K562 (cell line): ENCODE data around the gene NUP155. TPM values are rescaled to one million over a fixed set of nuclear protein-coding genes. Genes with fewer than 3 reads are reported as not detected.

Experiments
- ATAC-seq: fragments of 200-7000 bp; cut with Tn5 transposase; 3 replicates; pipeline ENCODE4 v1.9.1; 2020; ENCODE audit warnings: moderate library complexity
- BruUV-seq: library from RNA; stranded (reverse); fragments of 400-500 nt; replicated peaks from 2 replicates; lab custom pipeline; 2021; lab: Mats Ljungman, UMichigan
- CTCF ChIA-PET: fragments of 300-600 bp; formaldehyde crosslinking; extraction: SDS; loops from one replicate; lab custom pipeline; 2021; ENCODE audit warnings: low intra/inter-chr PET ratio; lab: Yijun Ruan, JAX
- POLR2A ChIA-PET: fragments of 300-600, 350-650 bp; sonication (Branson Sonifier 250); formaldehyde crosslinking; extraction: SDS; loops from one replicate; lab custom pipeline; 2021; ENCODE audit warnings: antibody characterized with exemption, inconsistent platforms; lab: Yijun Ruan, JAX
- DNase-seq, 4 experiments: peaks; one replicate each; pipeline versions ENCODE4 v3.0.0 to v3.0.0-alpha.2; 2011 to 2018; ENCODE audit warnings: low spot score in 3 of 4, mixed read lengths in 3 of 4; ENCODE audit errors: extremely low read depth in 1 of 4
- FAIRE-seq: peaks from 2 replicates; lab custom pipeline; 2011; peaks lifted over from hg19 to GRCh38; lab: Jason Lieb, UNC
- H2AFZ ChIP-seq: 2 replicates; pipeline ENCODE4 v1.6.0; 2011; ENCODE audit warnings: low read depth, low read length, control low read depth, inconsistent platforms
- H3K27ac ChIP-seq: fragments of 200-600 bp; 3 replicates; pipeline ENCODE4 v1.8.0; 2011; ENCODE audit warnings: low read depth, mild to moderate bottlenecking, control low read depth, inconsistent platforms, low read length, moderate library complexity, mixed read lengths; ENCODE audit errors: extremely low read depth
- H3K27me3 ChIP-seq, 2 experiments: fragments of 300-600 bp in 1 of 2; 2 replicates in 1 of 2; 3 replicates in 1 of 2; pipeline versions ENCODE4 v1.6.0 to v1.8.0; 2011; ENCODE audit warnings: inconsistent platforms in 2 of 2, low read length in 2 of 2, mild to moderate bottlenecking in 1 of 2, mixed read lengths in 1 of 2, moderate library complexity in 1 of 2; ENCODE audit not compliant: control insufficient read depth in 2 of 2, insufficient read depth in 2 of 2
- H3K36me3 ChIP-seq: fragments of 300-600 bp; 3 replicates; pipeline ENCODE4 v1.8.0; 2011; ENCODE audit warnings: mild to moderate bottlenecking, low read length, inconsistent platforms; ENCODE audit not compliant: control insufficient read depth, insufficient read depth
- H3K4me1 ChIP-seq, 2 experiments: fragments of 200-600 bp in 1 of 2; replicated peaks in 1 of 2; 2 replicates in 1 of 2; 3 replicates in 1 of 2; pipeline versions ENCODE4 v1.5.1 to v1.8.0; 2011; ENCODE audit warnings: inconsistent platforms in 2 of 2, low read length in 2 of 2, mild to moderate bottlenecking in 1 of 2, mixed read lengths in 1 of 2, moderate library complexity in 1 of 2; ENCODE audit not compliant: control insufficient read depth in 2 of 2, insufficient read depth in 2 of 2
- H3K4me2 ChIP-seq: 2 replicates; pipeline ENCODE4 v1.6.1; 2011; ENCODE audit warnings: low read length, control low read depth, inconsistent platforms, mixed read lengths; ENCODE audit not compliant: insufficient read depth
- H3K4me3 ChIP-seq: fragments of 200-600 bp; sonication (generic), shearing (Covaris generic); 2 replicates; pipeline ENCODE4 v1.5.1; 2016; ENCODE audit warnings: control low read depth, inconsistent platforms
- H3K79me2 ChIP-seq: fragments of 200-600 bp; 3 replicates; pipeline ENCODE4 v1.8.0; 2011; ENCODE audit warnings: low read length, inconsistent platforms; ENCODE audit not compliant: control insufficient read depth, insufficient read depth
- H3K9ac ChIP-seq, 2 experiments: 2 replicates each; pipeline versions ENCODE4 v1.6.0 to v1.6.1; 2011; ENCODE audit warnings: low read depth in 2 of 2, low read length in 2 of 2, control low read depth in 1 of 2, inconsistent platforms in 1 of 2, mild to moderate bottlenecking in 1 of 2, mixed read lengths in 1 of 2; ENCODE audit not compliant: insufficient read depth in 1 of 2
- H3K9me1 ChIP-seq: one replicate; pipeline ENCODE4 v1.6.0; 2011; ENCODE audit warnings: inconsistent platforms, mild to moderate bottlenecking, low read length, moderate library complexity; ENCODE audit not compliant: control insufficient read depth, insufficient read depth
- H3K9me3 ChIP-seq: replicated peaks from 2 replicates; pipeline ENCODE4 v1.5.1; 2011; ENCODE audit warnings: low read depth, low read length, inconsistent platforms; ENCODE audit not compliant: control insufficient read depth, insufficient read depth
- H4K20me1 ChIP-seq: replicated peaks from 2 replicates; pipeline ENCODE4 v1.6.1; 2011; ENCODE audit warnings: low read length, inconsistent platforms, mixed read lengths; ENCODE audit not compliant: control insufficient read depth, insufficient read depth
- CBX5 ChIP-seq: IDR thresholded peaks from 2 replicates; pipeline ENCODE4 v1.6.1; 2014; ENCODE audit warnings: low read depth, borderline replicate concordance
- EGR1 ChIP-seq: fragments of 450-650 bp; conservative IDR thresholded peaks from 2 replicates; pipeline ENCODE4 v1.6.1; 2017; ENCODE audit warnings: mild to moderate bottlenecking
- KAT2B ChIP-seq: IDR thresholded peaks from one replicate; pipeline ENCODE4 v1.6.1; 2012; ENCODE audit warnings: low read depth, mild to moderate bottlenecking, control low read depth, inconsistent platforms, low read length, moderate library complexity
- KLF16 ChIP-seq: IDR thresholded peaks from 2 replicates; pipeline ENCODE4 v1.6.1; 2016; ENCODE audit warnings: antibody characterized with exemption
- MAZ ChIP-seq, 2 experiments: fragments of 450-650 bp in 1 of 2; sonication (generic) in 1 of 2; formaldehyde crosslinking; IDR thresholded peaks in 1 of 2; conservative IDR thresholded peaks in 1 of 2; 2 replicates each; pipeline versions ENCODE4 v1.4.0 to v1.5.0; 2020; ENCODE audit warnings: mild to moderate bottlenecking in 1 of 2, missing genetic modification reagents in 1 of 2
- RAD51 ChIP-seq: fragments of 450-650 bp; IDR thresholded peaks from 2 replicates; pipeline ENCODE4 v1.7.1; 2016; ENCODE audit warnings: low read depth, mild to moderate bottlenecking, borderline replicate concordance
- STAT5B ChIP-seq: fragments of 250-450 bp; sonication (Bioruptor Pico); IDR thresholded peaks from 2 replicates; pipeline ENCODE4 v1.8.0; 2021; ENCODE audit warnings: mild to moderate bottlenecking, inconsistent platforms
- TOE1 ChIP-seq, 2 experiments: fragments of 450-650 bp in 1 of 2; sonication (generic) in 1 of 2; formaldehyde crosslinking in 1 of 2; IDR thresholded peaks; 2 replicates each; pipeline versions ENCODE4 v1.7.1 to v1.8.0; 2016 to 2022; ENCODE audit warnings: borderline replicate concordance in 2 of 2, mild to moderate bottlenecking in 2 of 2, antibody characterized with exemption in 1 of 2, inconsistent platforms in 1 of 2, low read depth in 1 of 2, missing genetic modification reagents in 1 of 2, moderate library complexity in 1 of 2
- WGBS: fragments of 100-300 bp; shearing (Covaris generic); methylation state at CpG from one replicate; pipeline ENCODE4 v1.1.6; 2016; ENCODE audit warnings: low coverage, mixed read lengths; ENCODE audit not compliant: insufficient coverage; ENCODE audit errors: missing lambda C conversion rate; 5-methylcytosine and 5-hydroxymethylcytosine counted together
- in situ Hi-C: fragments of 300-500 bp; cut with MboI; formaldehyde crosslinking; loops from 4 replicates; pipeline ENCODE4 v1.15.0; 2018; ENCODE audit warnings: inconsistent platforms, mixed read lengths
- intact Hi-C: fragments of 100-400 bp; cut with micrococcal nuclease; formaldehyde crosslinking; loops from 2 replicates; pipeline ENCODE4 v1.14.2; 2022
- polyA plus RNA-seq, 8 experiments: library from polyadenylated mRNA; depleted of rRNA in 4 of 8; stranded (reverse) in 5 of 8; unstranded in 3 of 8; fragments of >200 nt; fragmentation: Nextera tagmentation in 2 of 8; fragmentation: Illumina TruSeq in 1 of 8; extraction: Ambion mirVana in 2 of 8; extraction: Trizol in 1 of 8; gene quantifications; 2 replicates each; pipeline versions ENCODE4 v1.2.1 to v1.2.3, GENCODE V29; 2011 to 2014; ENCODE audit warnings: inconsistent platforms in 1 of 8, missing spikeins in 1 of 8
- total RNA-seq, 7 experiments: library from RNA; depleted of rRNA in 6 of 7; stranded (reverse); fragments of >200 nt in 6 of 7; fragmentation: Illumina TruSeq in 2 of 7; extraction: Trizol in 2 of 7; gene quantifications; 2 replicates each; pipeline versions ENCODE4 v1.2.1 to v1.2.3, GENCODE V29; 2011 to 2021; ENCODE audit warnings: low replicate concordance in 1 of 7
- TF ChIP-seq, protein P1 (sequence below): fragments of 250-450 bp; sonication (Bioruptor Pico); IDR thresholded peaks from 2 replicates; pipeline ENCODE4 v1.6.1; 2021; ENCODE audit warnings: mild to moderate bottlenecking
- TF ChIP-seq, protein P2 (sequence below): fragments of 450-650 bp; formaldehyde crosslinking; IDR thresholded peaks from 2 replicates; pipeline ENCODE4 v1.4.0; 2020; ENCODE audit warnings: mild to moderate bottlenecking, mixed read lengths
- TF ChIP-seq, protein P3 (sequence below): sonication (generic); formaldehyde crosslinking; IDR thresholded peaks from 2 replicates; pipeline ENCODE4 v1.8.1; 2022; ENCODE audit warnings: missing genetic modification reagents

Gene NUP155
- total and polyA plus RNA-seq, 9 of the 15 experiments (the other 6 are each of a cell fraction or from before 2014, with no cell fraction given), result 39.3 to 130 (median 77.0) TPM

DNA sequence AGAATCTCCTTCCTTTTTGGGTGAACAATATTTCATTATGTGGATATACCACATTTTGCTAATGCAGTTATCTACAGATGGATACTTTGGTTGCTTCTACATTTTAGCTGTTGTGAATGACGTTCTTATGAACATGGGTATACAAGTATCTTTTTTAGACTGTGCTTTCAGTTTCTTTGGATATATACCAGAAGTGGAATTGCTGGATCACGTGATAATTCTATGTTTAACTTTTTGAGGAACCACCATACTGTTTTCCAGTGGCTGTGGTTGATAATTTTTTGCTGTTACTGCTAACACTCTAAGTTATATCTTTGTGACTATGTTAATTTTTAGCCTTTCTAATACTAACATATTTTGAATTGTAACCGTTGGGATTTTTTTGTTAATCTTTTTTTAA, 20.7 kb upstream of the NUP155 start:
- TF ChIP-seq, protein P1, sequence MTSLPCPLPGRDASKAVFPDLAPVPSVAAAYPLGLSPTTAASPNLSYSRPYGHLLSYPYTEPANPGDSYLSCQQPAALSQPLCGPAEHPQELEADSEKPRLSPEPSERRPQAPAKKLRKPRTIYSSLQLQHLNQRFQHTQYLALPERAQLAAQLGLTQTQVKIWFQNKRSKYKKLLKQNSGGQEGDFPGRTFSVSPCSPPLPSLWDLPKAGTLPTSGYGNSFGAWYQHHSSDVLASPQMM (CRISPR knock-in tag), result no peak
- TF ChIP-seq, protein P2, sequence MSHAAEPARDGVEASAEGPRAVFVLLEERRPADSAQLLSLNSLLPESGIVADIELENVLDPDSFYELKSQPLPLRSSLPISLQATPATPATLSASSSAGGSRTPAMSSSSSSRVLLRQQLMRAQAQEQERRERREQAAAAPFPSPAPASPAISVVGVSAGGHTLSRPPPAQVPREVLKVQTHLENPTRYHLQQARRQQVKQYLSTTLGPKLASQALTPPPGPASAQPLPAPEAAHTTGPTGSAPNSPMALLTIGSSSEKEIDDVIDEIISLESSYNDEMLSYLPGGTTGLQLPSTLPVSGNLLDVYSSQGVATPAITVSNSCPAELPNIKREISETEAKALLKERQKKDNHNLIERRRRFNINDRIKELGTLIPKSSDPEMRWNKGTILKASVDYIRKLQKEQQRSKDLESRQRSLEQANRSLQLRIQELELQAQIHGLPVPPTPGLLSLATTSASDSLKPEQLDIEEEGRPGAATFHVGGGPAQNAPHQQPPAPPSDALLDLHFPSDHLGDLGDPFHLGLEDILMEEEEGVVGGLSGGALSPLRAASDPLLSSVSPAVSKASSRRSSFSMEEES, result peak; percentile 91
- TF ChIP-seq CBX5 (no peak), MAZ (CRISPR knock-in tag; conservative IDR thresholded peaks at IDR 0.05 in 1 of 2, IDR thresholded peaks at IDR 0.05 in 1 of 2) (no peak), KAT2B (no peak), TOE1 (IDR thresholded peaks at IDR 0.05; ENCODE audit: borderline replicate concordance) (peak; percentile 43; the same call in 1 of the 2 replicates), TOE1 (CRISPR knock-in tag; IDR thresholded peaks at IDR 0.05; ENCODE audit: borderline replicate concordance, low read depth) (no peak), RAD51 (peak; percentile 54; the same call in 1 of the 2 replicates), EGR1 (no peak), STAT5B (CRISPR knock-in tag) (no peak), KLF16 (no peak)
- TF ChIP-seq, protein P3, sequence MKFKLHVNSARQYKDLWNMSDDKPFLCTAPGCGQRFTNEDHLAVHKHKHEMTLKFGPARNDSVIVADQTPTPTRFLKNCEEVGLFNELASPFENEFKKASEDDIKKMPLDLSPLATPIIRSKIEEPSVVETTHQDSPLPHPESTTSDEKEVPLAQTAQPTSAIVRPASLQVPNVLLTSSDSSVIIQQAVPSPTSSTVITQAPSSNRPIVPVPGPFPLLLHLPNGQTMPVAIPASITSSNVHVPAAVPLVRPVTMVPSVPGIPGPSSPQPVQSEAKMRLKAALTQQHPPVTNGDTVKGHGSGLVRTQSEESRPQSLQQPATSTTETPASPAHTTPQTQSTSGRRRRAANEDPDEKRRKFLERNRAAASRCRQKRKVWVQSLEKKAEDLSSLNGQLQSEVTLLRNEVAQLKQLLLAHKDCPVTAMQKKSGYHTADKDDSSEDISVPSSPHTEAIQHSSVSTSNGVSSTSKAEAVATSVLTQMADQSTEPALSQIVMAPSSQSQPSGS (CRISPR knock-in tag), result no peak
- Histone ChIP-seq H3K27me3 (no peaks in the 10 kb centered on the region), H3K36me3 (peaks cover 50% of the 10 kb centered on the region; the same call in 2 of the 3 replicates), H3K4me2 (no peak overlapping the region), H2AFZ (no peak overlapping the region), H3K4me3 (no peak overlapping the region), H3K9me3 (no peaks in the 10 kb centered on the region), H3K27ac (no peak overlapping the region), H4K20me1 (no peaks in the 10 kb centered on the region), H3K9me1 (no peaks in the 10 kb centered on the region), H3K4me1 (no peaks in the 10 kb centered on the region), H3K79me2 (no peaks in the 10 kb centered on the region), H3K9ac (no peak overlapping the region)
- no peak for FAIRE-seq
- CTCF ChIA-PET, result no interaction called here
- no TSS peak for BruUV-seq
- POLR2A ChIA-PET, result no interaction called here
- in situ Hi-C loops (no loop called here), intact Hi-C loops (no loop called here)
- WGBS, result 52% methylated on average over 3 of the region's 3 CpGs
- ATAC-seq, result no peak
- DNase-seq, result no peak
